Sigmoid colon (tissue), 7 donors: ENCODE results near the gene STK16. TPM values are rescaled to one million over a fixed set of nuclear protein-coding genes. Genes with fewer than 3 reads are reported as not detected.
A peak's percentile ranks its signal among the peaks of the same experiment; 100 is the strongest.

Experiments used
- DNase-seq: peaks from one replicate; pipeline ENCODE4 v3.0.0-alpha.2; 2019
- H3K27ac ChIP-seq, 4 donors: fragments of 200-600 bp; sonication (generic); one replicate each; pipeline ENCODE4 v1.5.1; 2016 to 2019; ENCODE audit warnings: mild to moderate bottlenecking in 1 of 4
- H3K27me3 ChIP-seq, 3 donors: fragments of 200-600 bp; sonication (generic); one replicate each; pipeline ENCODE4 v1.5.1; 2019; ENCODE audit warnings: mild to moderate bottlenecking in 1 of 3
- H3K36me3 ChIP-seq, 4 donors: fragments of 200-600 bp; sonication (generic); one replicate each; pipeline ENCODE4 v1.5.1; 2016 to 2019
- H3K4me1 ChIP-seq, 4 donors: fragments of 200-600 bp; sonication (generic); one replicate each; pipeline ENCODE4 v1.5.1; 2017 to 2019
- H3K4me3 ChIP-seq, 4 donors: fragments of 200-600 bp; sonication (generic); one replicate each; pipeline ENCODE4 v1.5.1; 2017 to 2019; ENCODE audit warnings: mild to moderate bottlenecking in 2 of 4, moderate library complexity in 1 of 4
- H3K9me3 ChIP-seq, 4 donors: fragments of 200-600 bp in 3 of 4; sonication (generic) in 3 of 4; one replicate each; pipeline versions ENCODE4 v1.5.1 to v1.6.1; 2013 to 2019
- EP300 ChIP-seq, 4 donors: sonication (generic); formaldehyde crosslinking; IDR thresholded peaks; one replicate each; pipeline ENCODE4 v1.6.1; 2017; ENCODE audit warnings: antibody characterized with exemption in 4 of 4
- POLR2A ChIP-seq, 2 donors: fragments of 450-650 bp; IDR thresholded peaks; one replicate each; pipeline ENCODE4 v1.6.1; 2016; ENCODE audit warnings: antibody characterized with exemption in 2 of 2, mild to moderate bottlenecking in 2 of 2, moderate library complexity in 2 of 2
- POLR2AphosphoS5 ChIP-seq, 4 donors: sonication (generic); formaldehyde crosslinking; IDR thresholded peaks; one replicate each; pipeline ENCODE4 v1.6.1; 2017; ENCODE audit warnings: antibody characterized with exemption in 4 of 4
- WGBS, 2 donors: extraction: QIAGEN DNeasy Blood & Tissue Kit; methylation state at CpG; one replicate each; pipeline ENCODE4 v1.1.7; 2013; 5-methylcytosine and 5-hydroxymethylcytosine counted together
- intact Hi-C: fragments of 100-400 bp; cut with DNase I; formaldehyde crosslinking; loops from one replicate; pipeline ENCODE4 v1.15.1; 2023
- polyA plus RNA-seq, 3 donors: library from polyadenylated mRNA; stranded (reverse); fragments of 200-250 nt; gene quantifications; one replicate each; pipeline ENCODE4 v1.2.3, GENCODE V29; 2013
- total RNA-seq, 4 donors: library from RNA; depleted of rRNA; stranded (reverse); fragments of >200 nt; gene quantifications; one replicate each; pipeline ENCODE4 v1.1.0, GENCODE V29; 2016
- TF ChIP-seq, protein P1 (sequence below), 4 experiments: fragments of 450-650 bp in 3 of 4; fragments of 200-600 bp in 1 of 4; IDR thresholded peaks; one replicate each; pipeline ENCODE4 v1.5.1; 2016 to 2019; ENCODE audit warnings: antibody characterized with exemption in 4 of 4, mild to moderate bottlenecking in 3 of 4, moderate library complexity in 2 of 4
- donor health status: healthy with polysubstance abuse.
- donor health status: Bipolar disorder and iron deficiency.
- donor health status: healthy.

The STK16 gene
- total and polyA plus RNA-seq, 7 donors, result 12.2 to 61.7 (median 19.9) TPM

DNA sequence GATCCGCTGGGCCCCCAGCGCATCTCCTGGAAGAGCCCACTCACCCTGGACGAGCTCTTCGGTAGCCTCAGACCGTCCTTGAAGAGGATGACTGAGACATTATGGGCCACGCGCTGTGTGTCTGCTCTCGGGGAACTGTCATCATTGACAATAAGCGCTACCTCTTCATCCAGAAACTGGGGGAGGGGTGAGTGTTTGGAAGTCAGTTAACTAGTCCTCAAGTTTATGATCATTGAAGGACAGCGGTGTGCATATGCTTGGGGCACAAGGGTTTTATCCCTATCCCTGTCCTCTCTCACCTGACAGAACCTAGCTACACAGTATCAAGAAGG, 586 bp downstream of the STK16 start:
- Histone ChIP-seq H3K4me1 (peaks cover 0 to 51% (median 49%) of the 10 kb centered on the region in 4 donors), H3K27ac (peak overlapping the region; percentile 87 to 97 (median 92)), H3K4me3 (peak overlapping the region; percentile 62 to 89 (median 74)), H3K9me3 (no peaks in the 10 kb centered on the region), H3K27me3 (no peaks in the 10 kb centered on the region), H3K36me3 (peaks cover 0 to 32% (median 8%) of the 10 kb centered on the region in 4 donors)
- intact Hi-C loops, result loop anchor here (2.0 kb wide), 1 partner anchor 15 kb away; no protein-coding TSS in a partner anchor
- no peak for DNase-seq
- 5 to 14% methylated on average over 10 of the region's 10 CpGs for WGBS, 2 donors
- TF ChIP-seq POLR2A (IDR thresholded peaks at IDR 0.05), result no peak
- no peak for TF ChIP-seq EP300 (IDR thresholded peaks at IDR 0.05)
- TF ChIP-seq, protein P1, sequence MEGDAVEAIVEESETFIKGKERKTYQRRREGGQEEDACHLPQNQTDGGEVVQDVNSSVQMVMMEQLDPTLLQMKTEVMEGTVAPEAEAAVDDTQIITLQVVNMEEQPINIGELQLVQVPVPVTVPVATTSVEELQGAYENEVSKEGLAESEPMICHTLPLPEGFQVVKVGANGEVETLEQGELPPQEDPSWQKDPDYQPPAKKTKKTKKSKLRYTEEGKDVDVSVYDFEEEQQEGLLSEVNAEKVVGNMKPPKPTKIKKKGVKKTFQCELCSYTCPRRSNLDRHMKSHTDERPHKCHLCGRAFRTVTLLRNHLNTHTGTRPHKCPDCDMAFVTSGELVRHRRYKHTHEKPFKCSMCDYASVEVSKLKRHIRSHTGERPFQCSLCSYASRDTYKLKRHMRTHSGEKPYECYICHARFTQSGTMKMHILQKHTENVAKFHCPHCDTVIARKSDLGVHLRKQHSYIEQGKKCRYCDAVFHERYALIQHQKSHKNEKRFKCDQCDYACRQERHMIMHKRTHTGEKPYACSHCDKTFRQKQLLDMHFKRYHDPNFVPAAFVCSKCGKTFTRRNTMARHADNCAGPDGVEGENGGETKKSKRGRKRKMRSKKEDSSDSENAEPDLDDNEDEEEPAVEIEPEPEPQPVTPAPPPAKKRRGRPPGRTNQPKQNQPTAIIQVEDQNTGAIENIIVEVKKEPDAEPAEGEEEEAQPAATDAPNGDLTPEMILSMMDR (IDR thresholded peaks at IDR 0.05), result no peak
- no peak for TF ChIP-seq POLR2AphosphoS5 (IDR thresholded peaks at IDR 0.05)

DNA sequence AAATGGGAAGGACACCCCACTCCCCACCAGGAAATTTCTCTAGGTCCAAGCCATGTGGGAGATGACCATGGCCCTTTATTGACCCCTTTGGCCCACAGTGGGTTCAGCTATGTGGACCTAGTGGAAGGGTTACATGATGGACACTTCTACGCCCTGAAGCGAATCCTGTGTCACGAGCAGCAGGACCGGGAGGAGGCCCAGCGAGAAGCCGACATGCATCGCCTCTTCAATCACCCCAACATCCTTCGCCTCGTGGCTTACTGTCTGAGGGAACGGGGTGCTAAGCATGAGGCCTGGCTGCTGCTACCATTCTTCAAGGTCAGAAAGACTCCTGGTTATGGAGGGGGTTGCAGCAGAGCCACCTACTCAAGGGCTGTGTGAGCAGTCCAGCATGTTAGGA, 1.3 kb downstream of the STK16 start:
- TF ChIP-seq EP300 (IDR thresholded peaks at IDR 0.05) (no peak), POLR2AphosphoS5 (IDR thresholded peaks at IDR 0.05) (no peak), POLR2A (IDR thresholded peaks at IDR 0.05) (no peak)
- TF ChIP-seq, protein P1 (IDR thresholded peaks at IDR 0.05), result no peak
- WGBS, 2 donors, result 94% methylated on average over 10 of the region's 10 CpGs
- Histone ChIP-seq H3K9me3 (no peaks in the 10 kb centered on the region), H3K27me3 (no peaks in the 10 kb centered on the region), H3K4me3 (no peak overlapping the region), H3K4me1 (peaks cover 0 to 53% (median 53%) of the 10 kb centered on the region in 4 donors), H3K27ac (peak overlapping the region; percentile 87 to 97 (median 92)), H3K36me3 (peaks cover 0 to 39% (median 8%) of the 10 kb centered on the region in 4 donors)
- intact Hi-C loops, result no loop called here
- DNase-seq, result no peak

DNA sequence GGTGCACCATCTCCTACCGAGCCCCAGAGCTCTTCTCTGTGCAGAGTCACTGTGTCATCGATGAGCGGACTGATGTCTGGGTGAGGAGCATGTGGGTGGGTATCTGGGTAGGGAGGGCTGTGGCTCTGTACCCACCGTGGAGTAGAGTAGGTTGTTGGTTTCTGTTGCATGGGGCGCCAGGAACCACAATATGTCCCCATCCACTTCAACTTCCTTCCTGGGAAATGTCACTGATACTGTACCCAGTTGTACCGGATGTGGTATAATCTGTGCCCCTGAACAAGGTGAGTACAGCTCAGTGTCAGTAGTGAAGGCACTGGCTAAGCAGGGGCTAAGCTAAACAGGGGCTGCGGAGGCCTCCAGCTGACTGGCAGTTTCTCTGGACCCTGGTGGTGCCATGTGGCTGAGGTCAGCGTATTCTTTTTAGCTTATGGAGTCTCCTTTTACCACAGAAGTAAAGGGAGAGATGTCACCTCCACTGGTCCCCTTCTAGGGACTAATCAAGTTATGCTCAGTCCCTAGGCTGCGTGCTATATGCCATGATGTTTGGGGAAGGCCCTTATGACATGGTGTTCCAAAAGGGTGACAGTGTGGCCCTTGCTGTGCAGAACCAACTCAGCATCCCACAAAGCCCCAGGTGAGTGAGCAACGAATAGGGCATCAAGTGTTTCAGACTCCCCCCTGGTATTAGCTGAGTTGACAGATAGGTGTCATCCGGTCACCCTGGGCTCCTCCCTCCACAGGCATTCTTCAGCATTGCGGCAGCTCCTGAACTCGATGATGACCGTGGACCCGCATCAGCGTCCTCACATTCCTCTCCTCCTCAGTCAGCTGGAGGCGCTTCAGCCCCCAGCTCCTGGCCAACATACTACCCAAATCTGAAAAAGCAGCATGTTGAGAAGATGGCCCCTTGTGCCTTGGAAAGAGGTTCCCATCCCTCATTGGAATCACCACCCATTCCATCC, 2.7 kb downstream of the STK16 start:
- WGBS, 2 donors, result 72 to 86% methylated on average over 17 of the region's 17 CpGs
- H3K27ac ChIP-seq, result peak overlapping the region; percentile 79 to 87 (median 82)
- no peak for DNase-seq
- H3K9me3 ChIP-seq, result no peaks in the 10 kb centered on the region
- intact Hi-C loops, result no loop called here
- H3K4me1 ChIP-seq, result peaks cover 0 to 67% (median 65%) of the 10 kb centered on the region in 4 donors
- peaks cover 0 to 40% (median 8%) of the 10 kb centered on the region in 4 donors for H3K36me3 ChIP-seq
- TF ChIP-seq EP300 (IDR thresholded peaks at IDR 0.05) (no peak), POLR2A (IDR thresholded peaks at IDR 0.05) (no peak), POLR2AphosphoS5 (IDR thresholded peaks at IDR 0.05) (no peak)
- TF ChIP-seq, protein P1 (IDR thresholded peaks at IDR 0.05), result no peak
- no peak overlapping the region for H3K4me3 ChIP-seq
- no peaks in the 10 kb centered on the region for H3K27me3 ChIP-seq

DNA sequence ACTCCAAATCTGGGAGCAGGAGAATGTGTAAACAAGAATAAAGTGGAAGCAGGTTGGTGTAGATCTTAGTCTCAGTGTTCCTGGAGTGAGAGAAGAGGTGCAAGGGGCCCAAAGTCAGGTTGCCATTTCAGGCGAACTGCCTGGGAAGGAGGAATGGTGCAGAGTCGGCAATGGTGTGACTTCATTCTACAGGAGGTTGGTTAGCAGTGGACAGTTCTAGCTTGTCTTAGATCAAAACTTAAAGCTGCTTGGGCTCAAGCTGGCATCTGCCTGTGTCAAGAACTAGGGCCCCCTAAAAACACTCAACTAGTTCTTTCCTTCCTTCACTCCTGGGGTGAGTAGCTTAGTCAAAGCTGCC, 3.5 kb downstream of the STK16 start:
- peaks cover 0 to 72% (median 69%) of the 10 kb centered on the region in 4 donors for H3K4me1 ChIP-seq
- no peaks in the 10 kb centered on the region for H3K9me3 ChIP-seq
- H3K27me3 ChIP-seq, result no peaks in the 10 kb centered on the region
- H3K27ac ChIP-seq, result peak overlapping the region; percentile 79 to 87 (median 82)
- no peak for DNase-seq
- intact Hi-C loops, result no loop called here
- 23 to 63% methylated on average over 2 of the region's 2 CpGs for WGBS, 2 donors
- peaks cover 0 to 40% (median 8%) of the 10 kb centered on the region in 4 donors for H3K36me3 ChIP-seq
- no peak overlapping the region for H3K4me3 ChIP-seq
- TF ChIP-seq POLR2A (IDR thresholded peaks at IDR 0.05), result no peak
- TF ChIP-seq EP300 (IDR thresholded peaks at IDR 0.05), result no peak
- TF ChIP-seq, protein P1 (IDR thresholded peaks at IDR 0.05), result no peak
- no peak for TF ChIP-seq POLR2AphosphoS5 (IDR thresholded peaks at IDR 0.05)
